ENCODE measurements around the gene ARHGEF10L. TPM values are rescaled to one million over a fixed set of nuclear protein-coding genes. Genes with fewer than 3 reads are reported as not detected.

The ARHGEF10L gene
- total RNA-seq, 1 donor from 2014 or later = 89.8 TPM

GRCh38 chr1:17516303-17517214 is 22.9 kb upstream of the ARHGEF10L start:
- H3K9me3 Mint-ChIP-seq (ENCODE audit: unreplicated experiment) = no peaks in the 10 kb centered on the region
- H3K4me3 Mint-ChIP-seq (ENCODE audit: unreplicated experiment) = no peak overlapping the region
- TF ChIP-seq CTCF (IDR thresholded peaks at IDR 0.05; ENCODE audit: partially characterized antibody, unreplicated experiment) = no peak
- no peak for DNase-seq
- H3K27ac Mint-ChIP-seq (ENCODE audit: unreplicated experiment) = no peak overlapping the region
- no peaks in the 10 kb centered on the region for H3K27me3 Mint-ChIP-seq (ENCODE audit: unreplicated experiment)
- H3K4me1 Mint-ChIP-seq (ENCODE audit: low read depth, unreplicated experiment) = peaks cover 5% of the 10 kb centered on the region
- no peaks in the 10 kb centered on the region for H3K36me3 Mint-ChIP-seq (ENCODE audit: unreplicated experiment)

DNA sequence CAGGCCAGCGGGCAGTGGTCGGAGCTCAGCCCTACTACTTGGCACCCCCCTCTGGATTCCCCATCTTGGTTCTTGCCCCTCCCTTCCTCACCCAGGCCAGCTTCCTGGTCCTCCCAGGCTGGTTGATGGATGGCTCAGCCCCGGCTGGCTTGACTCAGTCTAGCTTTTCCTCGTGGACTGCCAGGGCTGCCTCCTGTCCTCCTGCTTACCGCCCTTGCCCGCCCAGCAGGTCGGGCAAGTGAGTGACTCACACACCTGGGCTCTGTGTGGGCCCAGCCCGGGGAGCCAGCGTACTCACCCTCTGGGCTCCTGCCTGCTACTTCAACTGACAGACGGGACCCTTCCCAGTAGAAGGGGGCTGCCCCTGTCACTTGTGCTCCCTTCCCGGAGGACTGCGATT is 19.5 kb upstream of the ARHGEF10L start:
- peaks cover 5% of the 10 kb centered on the region for H3K4me1 Mint-ChIP-seq (ENCODE audit: low read depth, unreplicated experiment)
- no peak overlapping the region for H3K4me3 Mint-ChIP-seq (ENCODE audit: unreplicated experiment)
- H3K27me3 Mint-ChIP-seq (ENCODE audit: unreplicated experiment) = no peaks in the 10 kb centered on the region
- no peak for TF ChIP-seq CTCF (IDR thresholded peaks at IDR 0.05; ENCODE audit: partially characterized antibody, unreplicated experiment)
- DNase-seq = no peak
- H3K27ac Mint-ChIP-seq (ENCODE audit: unreplicated experiment) = no peak overlapping the region
- no peaks in the 10 kb centered on the region for H3K36me3 Mint-ChIP-seq (ENCODE audit: unreplicated experiment)
- no peaks in the 10 kb centered on the region for H3K9me3 Mint-ChIP-seq (ENCODE audit: unreplicated experiment)

DNA sequence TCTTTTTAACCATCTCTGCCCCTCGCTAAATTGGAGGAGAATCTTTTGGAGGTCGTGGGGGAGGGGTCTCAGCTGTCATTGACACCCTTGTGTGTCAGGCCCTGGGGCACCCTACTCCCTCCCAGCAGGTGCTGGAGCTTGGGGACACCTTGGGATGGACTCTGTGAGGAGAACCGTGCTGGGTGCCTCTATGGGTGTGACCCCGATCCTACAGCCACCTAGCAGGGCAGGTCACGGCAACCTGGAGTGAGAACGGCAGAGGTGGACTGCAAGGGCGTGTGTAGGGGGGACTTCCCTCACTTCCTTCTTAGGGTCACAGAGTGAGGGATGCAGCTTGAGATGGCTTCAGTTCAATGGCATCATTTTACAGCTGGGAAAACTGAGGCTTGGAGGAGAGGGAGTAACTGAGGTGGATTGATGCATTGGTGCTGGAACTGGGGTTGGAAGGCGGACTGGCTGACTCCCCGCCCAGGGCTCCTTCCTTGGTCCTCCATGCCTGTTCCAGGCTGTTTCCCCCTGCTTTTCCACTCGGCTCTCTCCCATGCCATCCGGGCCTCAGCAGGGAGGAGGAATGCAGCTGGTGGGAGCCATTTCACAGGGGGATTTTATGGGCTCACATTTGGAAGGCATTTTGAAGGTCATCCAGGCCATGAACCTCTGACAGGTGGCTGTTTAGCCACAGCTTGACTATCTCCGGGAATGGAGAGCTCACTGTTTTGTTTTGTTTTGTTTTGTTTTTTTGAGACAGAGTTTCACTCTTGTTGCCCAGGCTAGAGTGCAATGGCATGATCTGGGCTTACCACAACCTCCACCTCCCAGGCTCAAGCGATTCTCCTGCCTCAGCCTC is 18.8 kb upstream of the ARHGEF10L start:
- no peaks in the 10 kb centered on the region for H3K9me3 Mint-ChIP-seq (ENCODE audit: unreplicated experiment)
- H3K4me1 Mint-ChIP-seq (ENCODE audit: low read depth, unreplicated experiment) = peaks cover 5% of the 10 kb centered on the region
- no peak overlapping the region for H3K27ac Mint-ChIP-seq (ENCODE audit: unreplicated experiment)
- H3K27me3 Mint-ChIP-seq (ENCODE audit: unreplicated experiment) = no peaks in the 10 kb centered on the region
- TF ChIP-seq CTCF (IDR thresholded peaks at IDR 0.05; ENCODE audit: partially characterized antibody, unreplicated experiment) = no peak
- H3K4me3 Mint-ChIP-seq (ENCODE audit: unreplicated experiment) = no peak overlapping the region
- DNase-seq = no peak
- H3K36me3 Mint-ChIP-seq (ENCODE audit: unreplicated experiment) = no peaks in the 10 kb centered on the region

- Mint-ChIP-seq H3K27ac (ENCODE audit: unreplicated experiment) (no peak overlapping the region), H3K36me3 (ENCODE audit: unreplicated experiment) (no peaks in the 10 kb centered on the region), H3K4me3 (ENCODE audit: unreplicated experiment) (no peak overlapping the region), H3K9me3 (ENCODE audit: unreplicated experiment) (no peaks in the 10 kb centered on the region), H3K27me3 (ENCODE audit: unreplicated experiment) (no peaks in the 10 kb centered on the region), H3K4me1 (ENCODE audit: low read depth, unreplicated experiment) (no peaks in the 10 kb centered on the region)
- no peak for DNase-seq
- TF ChIP-seq CTCF (IDR thresholded peaks at IDR 0.05; ENCODE audit: partially characterized antibody, unreplicated experiment) = no peak
Measured at GRCh38 chr1:17521946-17522612, 17.4 kb upstream of the ARHGEF10L start.

All from glutamatergic neuron (in vitro differentiated cells).